Common myeloid progenitor, CD34-positive (primary cell): ENCODE results near the gene CBX3.
A peak's percentile ranks its signal among the peaks of the same experiment; 100 is the strongest.
"Not testable (repeated sequence)": the region's sequence is repeated elsewhere in the genome, so short reads cannot be mapped to it uniquely, and the experiment has no call there.

Experiments used
- CTCF ChIA-PET: fragments of 350-600 bp; sonication (Branson Sonifier 250); formaldehyde crosslinking; loops from one replicate; lab custom pipeline; 2021; ENCODE audit warnings: antibody characterized with exemption; lab: Charles Lee
- POLR2A ChIA-PET: fragments of 350-600 bp; sonication (Branson Sonifier 250); formaldehyde crosslinking; loops from one replicate; lab custom pipeline; 2021; ENCODE audit warnings: antibody characterized with exemption; lab: Charles Lee
- DNase-seq, 3 donors: peaks; one replicate each; pipeline versions ENCODE4 v3.0.0 to v3.0.0-alpha.2; 2013
- H3K27ac ChIP-seq, 2 experiments: 1 replicate in 1 of 2; 2 replicates in 1 of 2; pipeline ENCODE4 v1.7.0; 2013; ENCODE audit warnings: inconsistent platforms in 2 of 2, low read length in 2 of 2, mild to moderate bottlenecking in 2 of 2, low read depth in 1 of 2, moderate library complexity in 1 of 2; ENCODE audit not compliant: severe bottlenecking in 2 of 2, insufficient read depth in 1 of 2, poor library complexity in 1 of 2
- H3K27me3 ChIP-seq, 5 experiments: replicated peaks in 2 of 5; 1 replicate in 3 of 5; 2 replicates in 2 of 5; pipeline versions ENCODE4 v1.6.1 to v1.7.0; 2013; ENCODE audit warnings: low read length in 4 of 5, mild to moderate bottlenecking in 2 of 5, moderate library complexity in 2 of 5, inconsistent platforms in 1 of 5; ENCODE audit not compliant: insufficient read depth in 5 of 5, control insufficient read depth in 4 of 5
- H3K36me3 ChIP-seq, 4 experiments: 1 replicate in 2 of 4; 2 replicates in 2 of 4; pipeline versions ENCODE4 v1.6.1 to v1.7.0; 2013; ENCODE audit warnings: low read length in 3 of 4, control low read depth in 1 of 4, mild to moderate bottlenecking in 1 of 4; ENCODE audit not compliant: control insufficient read depth in 4 of 4, insufficient read depth in 4 of 4
- H3K4me1 ChIP-seq, 4 experiments: 1 replicate in 3 of 4; 2 replicates in 1 of 4; pipeline versions ENCODE4 v1.6.1 to v1.7.1; 2013; ENCODE audit warnings: low read length in 3 of 4, mild to moderate bottlenecking in 3 of 4, control low read depth in 1 of 4, inconsistent platforms in 1 of 4, moderate library complexity in 1 of 4; ENCODE audit not compliant: control insufficient read depth in 4 of 4, insufficient read depth in 4 of 4; ENCODE audit errors: control extremely low read depth in 1 of 4
- H3K4me3 ChIP-seq, 7 experiments: 1 replicate in 4 of 7; 2 replicates in 3 of 7; pipeline versions ENCODE4 v1.5.1 to v1.7.0; 2013; ENCODE audit warnings: mild to moderate bottlenecking in 7 of 7, low read length in 6 of 7, moderate library complexity in 6 of 7, inconsistent platforms in 2 of 7, low read depth in 2 of 7, control low read depth in 1 of 7; ENCODE audit not compliant: insufficient read depth in 4 of 7, control insufficient read depth in 1 of 7; ENCODE audit errors: extremely low read depth in 1 of 7
- H3K9me3 ChIP-seq, 5 experiments: 1 replicate in 4 of 5; 2 replicates in 1 of 5; pipeline versions ENCODE4 v1.6.1 to v1.7.1; 2013; ENCODE audit warnings: low read length in 4 of 5, mild to moderate bottlenecking in 2 of 5, inconsistent platforms in 1 of 5, low read depth in 1 of 5, moderate library complexity in 1 of 5; ENCODE audit not compliant: control insufficient read depth in 4 of 5, insufficient read depth in 2 of 5; ENCODE audit errors: control extremely low read depth in 1 of 5
- WGBS: methylation state at CpG from one replicate; pipeline ENCODE4 v1.1.5; 2013; ENCODE audit not compliant: insufficient coverage; 5-methylcytosine and 5-hydroxymethylcytosine counted together

CBX3 gene

GRCh38 chr7:26191233-26191973 is 10.1 kb upstream of the CBX3 start:
- POLR2A ChIA-PET: interaction anchor here (0.6 to 2.4 kb wide), 3 partner anchors 9 to 107 kb away, joined by 3 to 14 read pairs (median 7); partner anchors contain the start of gene HNRNPA2B1
- CTCF ChIA-PET: interaction anchor here (0.7 to 8.9 kb wide), 10 partner anchors 9 to 298 kb away, joined by 3 to 150 read pairs (median 8); partner anchors contain the start of gene HNRNPA2B1
- 98% methylated on average over 5 of the region's 7 CpGs for WGBS
- H3K4me3 ChIP-seq: no peak overlapping the region
- H3K9me3 ChIP-seq: no peaks in the 10 kb centered on the region
- H3K4me1 ChIP-seq: peaks cover 20 to 42% (median 33%) of the 10 kb centered on the region in 4 experiments
- H3K27ac ChIP-seq: no peak overlapping the region
- peaks cover 30 to 84% (median 56%) of the 10 kb centered on the region in 4 experiments for H3K36me3 ChIP-seq
- no peaks in the 10 kb centered on the region for H3K27me3 ChIP-seq
- no peak for DNase-seq

GRCh38 chr7:26191974-26192479 is 9.5 kb upstream of the CBX3 start:
- WGBS: no CpG with 5 or more reads among the region's 1 CpG
- DNase-seq: no peak
- CTCF ChIA-PET: interaction anchor here (0.7 to 8.9 kb wide), 10 partner anchors 8 to 298 kb away, joined by 3 to 150 read pairs (median 8); partner anchors contain the start of gene HNRNPA2B1
- POLR2A ChIA-PET: interaction anchor here (0.6 to 2.4 kb wide), 3 partner anchors 8 to 108 kb away, joined by 3 to 14 read pairs (median 7); partner anchors contain the start of gene HNRNPA2B1
- Histone ChIP-seq H3K27me3 (no peaks in the 10 kb centered on the region), H3K4me1 (peaks cover 26 to 48% (median 39%) of the 10 kb centered on the region in 4 experiments), H3K36me3 (peaks cover 35 to 90% (median 61%) of the 10 kb centered on the region in 4 experiments), H3K27ac (no peak overlapping the region), H3K9me3 (no peaks in the 10 kb centered on the region), H3K4me3 (peak overlapping the region in 1 of 7 experiments; percentile 6)

GRCh38 chr7:26192485-26193087 is 9.0 kb upstream of the CBX3 start:
- 81% methylated on average over 2 of the region's 3 CpGs for WGBS
- peaks cover 32 to 54% (median 43%) of the 10 kb centered on the region in 4 experiments for H3K4me1 ChIP-seq
- peak in 1 of 3 donors; percentile 37 for DNase-seq
- H3K9me3 ChIP-seq: no peaks in the 10 kb centered on the region
- H3K27ac ChIP-seq: no peak overlapping the region
- H3K4me3 ChIP-seq: peak overlapping the region in 2 of 7 experiments; percentile 6 to 16
- CTCF ChIA-PET: interaction anchor here (0.7 to 8.9 kb wide), 10 partner anchors 8 to 299 kb away, joined by 3 to 150 read pairs (median 8); partner anchors contain the start of gene HNRNPA2B1
- no peaks in the 10 kb centered on the region for H3K27me3 ChIP-seq
- POLR2A ChIA-PET: interaction anchor here (0.6 to 2.4 kb wide), 3 partner anchors 8 to 100 kb away, joined by 5 to 14 read pairs (median 7); partner anchors contain the start of gene HNRNPA2B1
- peaks cover 35 to 95% (median 65%) of the 10 kb centered on the region in 4 experiments for H3K36me3 ChIP-seq

- Histone ChIP-seq H3K27me3 (no peaks in the 10 kb centered on the region), H3K36me3 (peaks cover 30 to 93% (median 63%) of the 10 kb centered on the region in 4 experiments), H3K27ac (no peak overlapping the region), H3K4me1 (peaks cover 36 to 58% (median 45%) of the 10 kb centered on the region in 4 experiments), H3K4me3 (no peak overlapping the region), H3K9me3 (no peaks in the 10 kb centered on the region)
- 91% methylated on average over 4 of the region's 8 CpGs for WGBS
- POLR2A ChIA-PET: interaction anchor here (0.6 to 1.4 kb wide), 4 partner anchors 10 to 101 kb away, joined by 3 to 5 read pairs (median 3); no protein-coding TSS in a partner anchor
- peak in 2 of 3 donors; percentile 49 to 54 for DNase-seq
- CTCF ChIA-PET: interaction anchor here (0.9 to 8.9 kb wide), 7 partner anchors 11 to 300 kb away, joined by 3 to 150 read pairs (median 12); partner anchors contain the start of gene NFE2L3
Observed at GRCh38 chr7:26193432-26194207, 7.9 kb upstream of the CBX3 start.

- POLR2A ChIA-PET: interaction anchor here (0.5 to 1.1 kb wide), 2 partner anchors 48 to 102 kb away, joined by 3 read pairs; no protein-coding TSS in a partner anchor
- not testable (repeated sequence) for H3K27ac ChIP-seq, DNase-seq, H3K9me3 ChIP-seq, H3K4me3 ChIP-seq, H3K27me3 ChIP-seq
- 100% methylated on average over 1 of the region's 11 CpGs for WGBS
- Histone ChIP-seq H3K4me1 (peaks cover 36 to 58% (median 46%) of the 10 kb centered on the region in 4 experiments), H3K36me3 (peaks cover 27 to 93% (median 60%) of the 10 kb centered on the region in 4 experiments)
- CTCF ChIA-PET: interaction anchor here (1.1 to 8.9 kb wide), 5 partner anchors 39 to 301 kb away, joined by 3 to 150 read pairs (median 6); partner anchors contain the start of gene NFE2L3
Observed at GRCh38 chr7:26194764-26195163, 6.8 kb upstream of the CBX3 start.

GRCh38 chr7:26195182-26195581 is 6.4 kb upstream of the CBX3 start:
- WGBS: 93% methylated on average over 4 of the region's 5 CpGs
- H3K36me3 ChIP-seq: peaks cover 26 to 92% (median 59%) of the 10 kb centered on the region in 4 experiments
- DNase-seq: no peak
- no peaks in the 10 kb centered on the region for H3K9me3 ChIP-seq
- peak overlapping the region in 1 of 7 experiments; percentile 32 for H3K4me3 ChIP-seq
- no peaks in the 10 kb centered on the region for H3K27me3 ChIP-seq
- ChIA-PET POLR2A (no interaction called here), CTCF (interaction anchor here (1.1 to 8.9 kb wide), 5 partner anchors 39 to 302 kb away, joined by 3 to 150 read pairs (median 6); partner anchors contain the start of gene NFE2L3)
- H3K4me1 ChIP-seq: peaks cover 36 to 58% (median 46%) of the 10 kb centered on the region in 4 experiments
- H3K27ac ChIP-seq: no peak overlapping the region
